Suprapubic skin (tissue), 4 donors: ENCODE data around the gene IQGAP3. TPM values are rescaled to one million over a fixed set of nuclear protein-coding genes. Genes with fewer than 3 reads are reported as not detected.
"Not testable (repeated sequence)": the region's sequence is repeated elsewhere in the genome, so short reads cannot be mapped to it uniquely, and the experiment has no call there.

Source experiments
- DNase-seq, 2 donors: peaks; one replicate each; pipeline ENCODE4 v3.0.0-alpha.2; 2019; ENCODE audit warnings: low spot score in 2 of 2
- H3K27ac ChIP-seq: fragments of 200-600 bp; sonication (generic); one replicate; pipeline ENCODE4 v1.5.1; 2019
- H3K27me3 ChIP-seq: fragments of 200-600 bp; sonication (generic); one replicate; pipeline ENCODE4 v1.5.1; 2019
- H3K36me3 ChIP-seq: fragments of 200-600 bp; sonication (generic); one replicate; pipeline ENCODE4 v1.5.1; 2019
- H3K4me1 ChIP-seq: fragments of 200-600 bp; sonication (generic); one replicate; pipeline ENCODE4 v1.5.1; 2019
- H3K4me3 ChIP-seq: fragments of 200-600 bp; sonication (generic); one replicate; pipeline ENCODE4 v1.5.1; 2019; ENCODE audit warnings: mild to moderate bottlenecking
- H3K9me3 ChIP-seq: fragments of 200-600 bp; sonication (generic); one replicate; pipeline ENCODE4 v1.5.1; 2019
- EP300 ChIP-seq: sonication (generic); formaldehyde crosslinking; IDR thresholded peaks from one replicate; pipeline ENCODE4 v1.6.1; 2017; ENCODE audit warnings: antibody characterized with exemption
- POLR2A ChIP-seq, 2 donors: fragments of 450-650 bp; IDR thresholded peaks; one replicate each; pipeline ENCODE4 v1.6.1; 2017; ENCODE audit warnings: antibody characterized with exemption in 2 of 2, mild to moderate bottlenecking in 2 of 2, moderate library complexity in 2 of 2
- POLR2AphosphoS5 ChIP-seq, 3 donors: sonication (generic); formaldehyde crosslinking; IDR thresholded peaks; one replicate each; pipeline ENCODE4 v1.6.1; 2017; ENCODE audit warnings: antibody characterized with exemption in 3 of 3
- WGBS: methylation state at CpG from one replicate; pipeline ENCODE4 v1.1.5; 2018; 5-methylcytosine and 5-hydroxymethylcytosine counted together
- total RNA-seq, 4 donors: library from RNA; depleted of rRNA; stranded (reverse); fragments of >200 nt; gene quantifications; one replicate each; pipeline ENCODE4 v1.1.0, GENCODE V29; 2016
- TF ChIP-seq, protein P1 (sequence below), 2 donors: fragments of 200-600 bp in 1 of 2; fragments of 450-650 bp in 1 of 2; sonication (generic) in 1 of 2; IDR thresholded peaks; one replicate each; pipeline ENCODE4 v1.5.1; 2016 to 2019; ENCODE audit warnings: antibody characterized with exemption in 2 of 2, mild to moderate bottlenecking in 1 of 2, moderate library complexity in 1 of 2

Gene IQGAP3
- total RNA-seq, 4 donors from 2014 or later, result 2.2 to 5.7 (median 4.5) TPM

GRCh38 chr1:156615946-156616345 is 43.6 kb upstream of the IQGAP3 start:
- no peaks in the 10 kb centered on the region for H3K36me3 ChIP-seq
- no peak for DNase-seq
- 51% methylated on average over 4 of the region's 4 CpGs for WGBS
- no peaks in the 10 kb centered on the region for H3K9me3 ChIP-seq
- no peak overlapping the region for H3K27ac ChIP-seq
- H3K4me1 ChIP-seq, result no peaks in the 10 kb centered on the region
- TF ChIP-seq, protein P1, sequence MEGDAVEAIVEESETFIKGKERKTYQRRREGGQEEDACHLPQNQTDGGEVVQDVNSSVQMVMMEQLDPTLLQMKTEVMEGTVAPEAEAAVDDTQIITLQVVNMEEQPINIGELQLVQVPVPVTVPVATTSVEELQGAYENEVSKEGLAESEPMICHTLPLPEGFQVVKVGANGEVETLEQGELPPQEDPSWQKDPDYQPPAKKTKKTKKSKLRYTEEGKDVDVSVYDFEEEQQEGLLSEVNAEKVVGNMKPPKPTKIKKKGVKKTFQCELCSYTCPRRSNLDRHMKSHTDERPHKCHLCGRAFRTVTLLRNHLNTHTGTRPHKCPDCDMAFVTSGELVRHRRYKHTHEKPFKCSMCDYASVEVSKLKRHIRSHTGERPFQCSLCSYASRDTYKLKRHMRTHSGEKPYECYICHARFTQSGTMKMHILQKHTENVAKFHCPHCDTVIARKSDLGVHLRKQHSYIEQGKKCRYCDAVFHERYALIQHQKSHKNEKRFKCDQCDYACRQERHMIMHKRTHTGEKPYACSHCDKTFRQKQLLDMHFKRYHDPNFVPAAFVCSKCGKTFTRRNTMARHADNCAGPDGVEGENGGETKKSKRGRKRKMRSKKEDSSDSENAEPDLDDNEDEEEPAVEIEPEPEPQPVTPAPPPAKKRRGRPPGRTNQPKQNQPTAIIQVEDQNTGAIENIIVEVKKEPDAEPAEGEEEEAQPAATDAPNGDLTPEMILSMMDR (IDR thresholded peaks at IDR 0.05), result no peak
- TF ChIP-seq EP300 (no peak), POLR2AphosphoS5 (IDR thresholded peaks at IDR 0.05) (no peak), POLR2A (IDR thresholded peaks at IDR 0.05) (no peak)
- peaks cover 51% of the 10 kb centered on the region for H3K27me3 ChIP-seq
- no peak overlapping the region for H3K4me3 ChIP-seq

DNA sequence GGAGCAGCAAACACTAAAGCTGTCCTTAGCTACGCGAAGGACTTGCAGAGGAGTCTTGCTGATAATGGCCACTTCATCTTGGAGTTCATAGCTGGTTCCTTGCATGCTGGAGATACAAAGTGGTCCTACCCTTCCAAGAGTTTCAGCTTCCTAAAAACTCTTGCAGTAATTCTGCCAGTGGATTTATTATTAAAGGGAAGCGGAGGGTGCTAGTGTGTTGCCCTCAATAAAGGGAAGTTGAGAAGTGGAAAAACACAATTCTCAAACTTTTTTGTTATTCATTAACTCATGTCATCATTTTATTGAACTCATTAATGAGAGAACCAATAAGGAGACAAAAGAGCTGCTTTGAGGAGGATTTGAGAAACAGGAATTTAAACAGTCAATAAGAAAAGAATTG is 40.3 kb upstream of the IQGAP3 start:
- TF ChIP-seq POLR2AphosphoS5 (IDR thresholded peaks at IDR 0.05) (no peak), EP300 (no peak), POLR2A (IDR thresholded peaks at IDR 0.05) (no peak)
- TF ChIP-seq, protein P1 (IDR thresholded peaks at IDR 0.05), result no peak
- H3K9me3 ChIP-seq, result no peaks in the 10 kb centered on the region
- H3K27ac ChIP-seq, result no peak overlapping the region
- peaks cover 6% of the 10 kb centered on the region for H3K4me1 ChIP-seq
- DNase-seq, result no peak
- WGBS, result 46% methylated on average over 3 of the region's 3 CpGs
- H3K27me3 ChIP-seq, result peaks cover 32% of the 10 kb centered on the region
- H3K4me3 ChIP-seq, result no peak overlapping the region
- H3K36me3 ChIP-seq, result no peaks in the 10 kb centered on the region

- H3K4me3 ChIP-seq, H3K27ac ChIP-seq, H3K9me3 ChIP-seq, DNase-seq, H3K36me3 ChIP-seq, H3K4me1 ChIP-seq: not testable (repeated sequence)
- H3K27me3 ChIP-seq, result peaks cover 26% of the 10 kb centered on the region
- 90% methylated on average over 9 of the region's 9 CpGs for WGBS
Observed at GRCh38 chr1:156610072-156610471, 37.7 kb upstream of the IQGAP3 start.

DNA sequence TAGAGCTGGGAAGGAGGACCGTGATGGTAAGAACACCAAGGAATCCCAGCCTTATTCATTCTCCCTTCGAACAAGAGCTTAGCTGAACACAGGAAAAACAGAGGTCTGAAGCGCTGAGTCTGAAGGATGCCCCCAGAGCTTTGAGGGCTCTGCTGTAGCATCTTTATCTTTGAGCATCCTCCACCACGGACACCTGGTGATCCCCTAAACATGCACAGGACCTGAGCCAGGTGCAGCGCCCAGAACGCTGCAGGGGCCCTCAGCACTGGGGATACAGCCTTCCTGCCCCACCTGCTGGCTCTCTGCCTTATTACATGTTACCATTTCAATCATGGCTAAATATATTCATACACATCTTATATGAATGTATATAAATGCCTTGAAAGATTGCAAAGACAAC is 36.6 kb upstream of the IQGAP3 start:
- no peak for DNase-seq
- 41% methylated on average over 6 of the region's 6 CpGs for WGBS

GRCh38 chr1:156608036-156608674 is 35.8 kb upstream of the IQGAP3 start:
- H3K4me3 ChIP-seq, result no peak overlapping the region
- H3K27ac ChIP-seq, result no peak overlapping the region
- no peaks in the 10 kb centered on the region for H3K36me3 ChIP-seq
- 33% methylated on average over 7 of the region's 7 CpGs for WGBS
- H3K4me1 ChIP-seq, result peaks cover 6% of the 10 kb centered on the region
- TF ChIP-seq, protein P1 (IDR thresholded peaks at IDR 0.05), result peak; percentile 53 to 80
- TF ChIP-seq POLR2A (IDR thresholded peaks at IDR 0.05), result no peak
- no peaks in the 10 kb centered on the region for H3K9me3 ChIP-seq
- peaks cover 25% of the 10 kb centered on the region for H3K27me3 ChIP-seq
- DNase-seq, result no peak

More for the DNA sequence above, 36.6 kb upstream of the IQGAP3 start:
- H3K36me3 ChIP-seq, result no peaks in the 10 kb centered on the region
- H3K4me1 ChIP-seq, result peaks cover 6% of the 10 kb centered on the region
- TF ChIP-seq EP300 (no peak), POLR2A (IDR thresholded peaks at IDR 0.05) (no peak), POLR2AphosphoS5 (IDR thresholded peaks at IDR 0.05) (no peak)
- TF ChIP-seq, protein P1 (IDR thresholded peaks at IDR 0.05), result peak; percentile 11 to 45
- no peaks in the 10 kb centered on the region for H3K9me3 ChIP-seq
- H3K4me3 ChIP-seq, result no peak overlapping the region
- H3K27me3 ChIP-seq, result peaks cover 25% of the 10 kb centered on the region
- no peak overlapping the region for H3K27ac ChIP-seq

- Histone ChIP-seq H3K27me3 (peaks cover 22% of the 10 kb centered on the region), H3K4me1 (peaks cover 11% of the 10 kb centered on the region)
- not testable (repeated sequence) for H3K27ac ChIP-seq, H3K36me3 ChIP-seq, H3K9me3 ChIP-seq, H3K4me3 ChIP-seq, DNase-seq
- WGBS, result 90% methylated on average over 4 of the region's 4 CpGs
Observed at GRCh38 chr1:156607344-156607743, 35.0 kb upstream of the IQGAP3 start.
